PFSK-1 (cell line): ENCODE results near the gene BRPF3.

ENCODE experiments used
- FOXP2 ChIP-seq: optimal IDR thresholded peaks from 2 replicates; pipeline ENCODE3; 2011; ENCODE audit warnings: borderline replicate concordance, control low read depth, inconsistent platforms; ENCODE audit not compliant: insufficient read depth; ENCODE audit errors: extremely low read length, extremely low read depth
- POLR2AphosphoS5 ChIP-seq: IDR thresholded peaks from 2 replicates; pipeline ENCODE4 v1.6.1; 2012; ENCODE audit warnings: low read depth, mild to moderate bottlenecking, control low read depth, low read length, moderate library complexity
- SIN3A ChIP-seq: IDR thresholded peaks from 2 replicates; pipeline ENCODE4 v1.6.1; 2012; ENCODE audit warnings: mild to moderate bottlenecking, low read length, moderate library complexity, borderline replicate concordance; ENCODE audit not compliant: insufficient read depth
- TAF1 ChIP-seq: IDR thresholded peaks from 2 replicates; pipeline ENCODE4 v1.6.1; 2012; ENCODE audit warnings: low read length, control low read depth, borderline replicate concordance; ENCODE audit not compliant: insufficient read depth
- TF ChIP-seq, protein P1 (sequence below), 2 experiments: IDR thresholded peaks; 2 replicates each; pipeline versions ENCODE4 v1.6.1 to v1.8.0; 2011 to 2012; ENCODE audit warnings: low read depth in 2 of 2, low read length in 2 of 2, control low read depth in 1 of 2, inconsistent platforms in 1 of 2, mild to moderate bottlenecking in 1 of 2, moderate library complexity in 1 of 2; ENCODE audit not compliant: insufficient read depth in 1 of 2

BRPF3 gene

DNA sequence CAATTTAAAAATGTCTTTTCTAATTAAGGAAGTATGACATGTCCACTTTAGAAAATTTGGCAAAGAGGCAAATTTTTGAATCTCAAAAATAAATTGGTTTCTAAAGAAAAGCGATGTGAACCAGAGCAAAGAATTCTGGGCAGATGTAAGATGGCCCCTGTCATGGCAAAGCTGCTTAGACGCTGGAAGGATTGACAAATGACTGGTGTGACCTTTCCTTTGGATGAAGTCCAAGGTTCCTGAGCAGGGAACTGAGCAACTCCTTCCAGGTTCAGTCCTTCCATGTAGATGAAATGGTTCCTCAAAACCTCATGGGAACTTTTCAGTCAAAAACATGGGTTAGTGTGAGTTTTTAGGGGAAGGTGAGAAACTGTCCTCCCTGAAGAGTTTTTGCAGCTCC, 25.1 kb downstream of the BRPF3 start:
- TF ChIP-seq SIN3A (no peak), TAF1 (no peak), POLR2AphosphoS5 (no peak), FOXP2 (no peak)
- TF ChIP-seq, protein P1, sequence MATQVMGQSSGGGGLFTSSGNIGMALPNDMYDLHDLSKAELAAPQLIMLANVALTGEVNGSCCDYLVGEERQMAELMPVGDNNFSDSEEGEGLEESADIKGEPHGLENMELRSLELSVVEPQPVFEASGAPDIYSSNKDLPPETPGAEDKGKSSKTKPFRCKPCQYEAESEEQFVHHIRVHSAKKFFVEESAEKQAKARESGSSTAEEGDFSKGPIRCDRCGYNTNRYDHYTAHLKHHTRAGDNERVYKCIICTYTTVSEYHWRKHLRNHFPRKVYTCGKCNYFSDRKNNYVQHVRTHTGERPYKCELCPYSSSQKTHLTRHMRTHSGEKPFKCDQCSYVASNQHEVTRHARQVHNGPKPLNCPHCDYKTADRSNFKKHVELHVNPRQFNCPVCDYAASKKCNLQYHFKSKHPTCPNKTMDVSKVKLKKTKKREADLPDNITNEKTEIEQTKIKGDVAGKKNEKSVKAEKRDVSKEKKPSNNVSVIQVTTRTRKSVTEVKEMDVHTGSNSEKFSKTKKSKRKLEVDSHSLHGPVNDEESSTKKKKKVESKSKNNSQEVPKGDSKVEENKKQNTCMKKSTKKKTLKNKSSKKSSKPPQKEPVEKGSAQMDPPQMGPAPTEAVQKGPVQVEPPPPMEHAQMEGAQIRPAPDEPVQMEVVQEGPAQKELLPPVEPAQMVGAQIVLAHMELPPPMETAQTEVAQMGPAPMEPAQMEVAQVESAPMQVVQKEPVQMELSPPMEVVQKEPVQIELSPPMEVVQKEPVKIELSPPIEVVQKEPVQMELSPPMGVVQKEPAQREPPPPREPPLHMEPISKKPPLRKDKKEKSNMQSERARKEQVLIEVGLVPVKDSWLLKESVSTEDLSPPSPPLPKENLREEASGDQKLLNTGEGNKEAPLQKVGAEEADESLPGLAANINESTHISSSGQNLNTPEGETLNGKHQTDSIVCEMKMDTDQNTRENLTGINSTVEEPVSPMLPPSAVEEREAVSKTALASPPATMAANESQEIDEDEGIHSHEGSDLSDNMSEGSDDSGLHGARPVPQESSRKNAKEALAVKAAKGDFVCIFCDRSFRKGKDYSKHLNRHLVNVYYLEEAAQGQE (IDR thresholded peaks at IDR 0.05; ENCODE audit: insufficient read depth in 1 of 2, low read depth in 2 of 2, low read length in 2 of 2), result no peak

DNA sequence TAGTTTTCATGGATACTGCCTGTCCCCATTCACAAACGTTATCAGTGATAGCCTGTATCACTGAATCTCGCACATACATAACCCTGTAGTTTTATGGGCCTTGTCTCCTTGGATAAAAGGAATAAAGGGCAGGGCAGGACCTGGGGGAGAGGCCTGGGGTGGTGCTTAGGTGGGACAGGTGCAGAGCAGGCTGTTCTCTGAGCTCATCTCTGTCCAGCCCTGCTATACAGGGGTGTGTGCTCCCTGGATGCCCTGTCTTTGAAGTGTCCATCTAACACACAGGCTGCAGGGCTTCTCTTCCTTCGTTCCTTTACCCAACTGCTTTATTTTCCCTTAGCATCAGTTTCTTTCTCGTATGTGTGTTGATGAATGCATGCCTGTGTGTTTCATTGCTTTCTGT, 26.4 kb downstream of the BRPF3 start:
- TF ChIP-seq POLR2AphosphoS5, result no peak
- no peak for TF ChIP-seq FOXP2
- TF ChIP-seq, protein P1 (IDR thresholded peaks at IDR 0.05; ENCODE audit: insufficient read depth in 1 of 2, low read depth in 2 of 2, low read length in 2 of 2), result no peak
- TF ChIP-seq TAF1, result no peak
- TF ChIP-seq SIN3A, result no peak

DNA sequence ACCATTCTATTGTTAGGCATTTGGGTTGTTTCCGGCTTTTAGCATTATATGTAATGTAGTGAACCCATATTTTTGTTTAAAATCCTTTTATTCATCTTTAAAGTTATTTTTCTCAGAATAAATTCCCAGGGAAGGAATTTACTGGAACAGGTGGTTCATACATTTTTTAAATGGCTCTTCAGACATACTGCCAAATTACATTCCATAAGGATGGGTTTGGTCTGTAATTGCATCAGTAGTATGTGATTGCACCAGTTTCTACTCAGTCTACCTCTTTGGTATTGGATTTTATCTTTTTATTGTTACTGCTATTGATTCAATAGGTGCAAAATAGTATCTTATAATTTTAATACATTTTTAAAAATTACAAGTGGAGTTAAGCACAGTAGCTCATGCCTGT, 27.2 kb downstream of the BRPF3 start:
- no peak for TF ChIP-seq TAF1
- TF ChIP-seq, protein P1 (IDR thresholded peaks at IDR 0.05; ENCODE audit: insufficient read depth in 1 of 2, low read depth in 2 of 2, low read length in 2 of 2), result no peak
- TF ChIP-seq FOXP2, result no peak
- no peak for TF ChIP-seq POLR2AphosphoS5
- no peak for TF ChIP-seq SIN3A

DNA sequence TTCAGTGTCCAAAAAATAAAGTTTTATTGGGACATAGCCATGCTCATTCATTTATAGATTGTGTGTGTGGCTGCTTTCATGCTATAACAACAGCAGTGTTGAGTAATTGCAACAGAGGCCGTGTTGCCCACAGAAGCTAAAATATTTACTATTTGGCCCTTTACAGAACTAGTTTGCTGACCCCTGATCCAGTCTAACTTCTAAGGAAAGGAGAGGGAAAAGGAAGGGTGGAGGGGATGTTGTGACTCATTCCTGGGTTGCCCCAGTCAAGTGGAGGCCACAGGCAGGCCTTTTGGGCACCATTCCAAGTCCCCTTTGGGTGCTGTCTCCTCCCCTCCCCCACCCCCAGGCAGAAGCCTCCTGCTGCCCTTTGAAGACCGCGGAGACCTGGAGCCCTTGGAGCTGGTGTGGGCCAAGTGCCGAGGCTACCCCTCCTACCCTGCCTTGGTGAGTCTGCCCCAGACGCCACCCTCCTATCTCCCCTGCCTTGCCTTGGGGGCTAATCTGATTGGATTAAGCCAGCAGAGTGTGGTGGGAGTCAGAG, 28.4 kb downstream of the BRPF3 start:
- no peak for TF ChIP-seq SIN3A
- TF ChIP-seq TAF1, result no peak
- no peak for TF ChIP-seq FOXP2
- TF ChIP-seq, protein P1 (IDR thresholded peaks at IDR 0.05; ENCODE audit: insufficient read depth in 1 of 2, low read depth in 2 of 2, low read length in 2 of 2), result no peak
- no peak for TF ChIP-seq POLR2AphosphoS5
